SH-SY5Y (cell line): ENCODE data around the gene BRS3.

Experiments
- GATA2 ChIP-seq: IDR thresholded peaks from 2 replicates; pipeline ENCODE4 v1.6.1; 2011; ENCODE audit warnings: mild to moderate bottlenecking, low read depth, low read length
- GATA3 ChIP-seq: IDR thresholded peaks from 2 replicates; pipeline ENCODE4 v1.6.1; 2011; ENCODE audit warnings: low read depth, mild to moderate bottlenecking, low read length, moderate library complexity

- TF ChIP-seq GATA2 (no peak), GATA3 (no peak)
These were observed 12.5 kb upstream of the BRS3 start for GRCh38 chrX:136475236-136475635.
